Measurements from ENCODE around the gene KDM1B.

GRCh38 chr6:18213439-18213838 is 58.2 kb downstream of the KDM1B start:
- TF ChIP-seq CTCF (IDR thresholded peaks at IDR 0.05) (no peak), POLR2A (IDR thresholded peaks at IDR 0.05) (no peak)

Data from lower leg skin (tissue), 3 donors.